Pancreas (tissue), 10 donors: ENCODE data around the gene SPARC. TPM values are rescaled to one million over a fixed set of nuclear protein-coding genes. Genes with fewer than 3 reads are reported as not detected.

Experiments used
- ATAC-seq, 4 donors: fragments of 200-7000 bp; cut with Tn5 transposase; one replicate each; pipeline versions ENCODE4 v1.8.0 to v1.9.1; 2020; ENCODE audit warnings: mild to moderate bottlenecking in 4 of 4, moderate library complexity in 4 of 4
- DNase-seq, 6 donors: peaks; one replicate each; pipeline ENCODE4 v3.0.0-alpha.2; 2020
- FAIRE-seq: peaks from 2 replicates; lab custom pipeline; 2012; peaks lifted over from hg19 to GRCh38; lab: Jason Lieb, UNC
- H3K27ac ChIP-seq, 4 donors: fragments of 200-600 bp; sonication (generic); 1 replicate in 3 of 4; 2 replicates in 1 of 4; pipeline versions ENCODE4 v1.5.0 to v1.8.0; 2020
- H3K27me3 ChIP-seq, 4 donors: fragments of 200-600 bp; one replicate each; pipeline ENCODE4 v1.8.0; 2021
- H3K36me3 ChIP-seq, 3 donors: fragments of 200-600 bp; sonication (generic) in 1 of 3; one replicate each; pipeline versions ENCODE4 v1.5.0 to v1.8.0; 2020 to 2021
- H3K4me1 ChIP-seq, 3 donors: fragments of 200-600 bp; one replicate each; pipeline ENCODE4 v1.8.0; 2021
- H3K4me3 ChIP-seq, 4 donors: fragments of 200-600 bp; sonication (generic) in 2 of 4; one replicate each; pipeline versions ENCODE4 v1.5.0 to v1.8.0; 2020 to 2021
- H3K9me3 ChIP-seq, 4 donors: fragments of 200-600 bp; one replicate each; pipeline ENCODE4 v1.8.0; 2021
- CTCF ChIP-seq, 4 donors: fragments of 200-600 bp; sonication (generic) in 3 of 4; IDR thresholded peaks; one replicate each; pipeline versions ENCODE4 v1.5.0 to v1.8.0; 2021; ENCODE audit warnings: antibody characterized with exemption in 4 of 4
- WGBS, 2 donors: extraction: QIAGEN DNeasy Blood & Tissue Kit; methylation state at CpG; one replicate each; pipeline ENCODE4 v1.1.7; 2013; 5-methylcytosine and 5-hydroxymethylcytosine counted together
- intact Hi-C, 3 donors: fragments of 100-400 bp; cut with DNase I; formaldehyde crosslinking; loops; one replicate each; pipeline versions ENCODE4 v1.11.1 to v1.14.2; 2022
- polyA plus RNA-seq, 2 donors: library from polyadenylated mRNA; stranded (reverse); fragments of 200-250 nt; gene quantifications; one replicate each; pipeline ENCODE4 v1.2.3, GENCODE V29; 2013
- total RNA-seq, 6 donors: library from RNA; stranded (reverse); fragmentation: NEBNext Ultra II Directional in 4 of 6; extraction: Animal tissue kit (Norgen Biotek cat#: 25700) in 4 of 6; gene quantifications; one replicate each; pipeline versions ENCODE4 v1.2.1 to v1.2.4, GENCODE V29; 2021 to 2023
- donor health status: healthy with polysubstance abuse.
- donor health status: DM: no; HTN: no; CAD: no; lungs with moderate emphysema.
- donor health status: DM: no; HTN: no; CAD: no.
- donor health status: control.
- donor health status: control.
- donor health status: Bipolar disorder and iron deficiency.
- donor health status: DM: yes; HTN: yes; CAD: no.
- donor health status: DM: no; HTN: no; CAD: no.
- donor health status: DM: no; HTN: no; CAD: no.
- donor health status: DM: yes; HTN: yes; CAD: no.

The SPARC gene
- total and polyA plus RNA-seq, 8 donors: 27.2 to 608 (median 60.7) TPM

GRCh38 chr5:151647320-151647861, 39.3 kb downstream of the SPARC start:
- Histone ChIP-seq H3K4me3 (no peak overlapping the region), H3K4me1 (no peaks in the 10 kb centered on the region), H3K27me3 (no peaks in the 10 kb centered on the region), H3K9me3 (no peaks in the 10 kb centered on the region), H3K36me3 (no peaks in the 10 kb centered on the region), H3K27ac (no peak overlapping the region)
- ATAC-seq (peak in 1 of 4 donors; percentile 35), DNase-seq (no peak), FAIRE-seq (no peak)
- TF ChIP-seq CTCF (IDR thresholded peaks at IDR 0.05): no peak
- 64 to 80% methylated on average over 5 of the region's 5 CpGs for WGBS, 2 donors
- intact Hi-C loops: no loop called here

GRCh38 chr5:151646334-151646733, 40.4 kb downstream of the SPARC start:
- FAIRE-seq (no peak), ATAC-seq (no peak), DNase-seq (no peak)
- Histone ChIP-seq H3K4me3 (no peak overlapping the region), H3K27me3 (no peaks in the 10 kb centered on the region), H3K4me1 (no peaks in the 10 kb centered on the region), H3K9me3 (no peaks in the 10 kb centered on the region), H3K36me3 (no peaks in the 10 kb centered on the region), H3K27ac (no peak overlapping the region)
- intact Hi-C loops: no loop called here
- TF ChIP-seq CTCF (IDR thresholded peaks at IDR 0.05): no peak
- WGBS, 2 donors: 67 to 74% methylated on average over 5 of the region's 5 CpGs

DNA sequence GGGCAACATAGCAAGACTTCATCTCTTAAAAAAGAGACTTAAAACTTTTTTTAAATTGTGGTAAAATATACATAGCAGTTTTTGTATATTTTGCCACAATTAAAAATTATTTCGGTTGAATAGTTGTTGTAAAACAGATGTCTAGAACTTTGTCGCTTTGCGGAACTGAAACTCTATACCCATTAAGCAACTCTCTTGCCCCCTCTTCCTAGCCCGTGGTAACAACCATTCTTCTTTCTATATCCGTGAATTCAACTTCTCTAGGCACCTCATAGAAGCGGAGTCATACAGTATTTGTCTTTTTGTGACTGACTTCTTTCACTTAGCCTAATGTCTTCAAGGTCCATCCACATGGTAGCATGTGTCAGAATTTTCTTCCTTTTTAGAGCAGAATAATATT, 43.3 kb downstream of the SPARC start:
- intact Hi-C loops: no loop called here
- 82 to 90% methylated on average over 6 of the region's 6 CpGs for WGBS, 2 donors
- peak in 1 of 4 donors; percentile 28 for ATAC-seq

GRCh38 chr5:151642472-151643140, 44.1 kb downstream of the SPARC start:
- TF ChIP-seq CTCF (IDR thresholded peaks at IDR 0.05): no peak
- WGBS, 2 donors: 56 to 57% methylated on average over 3 of the region's 3 CpGs
- Histone ChIP-seq H3K27me3 (no peaks in the 10 kb centered on the region), H3K36me3 (no peaks in the 10 kb centered on the region), H3K27ac (no peak overlapping the region), H3K4me3 (no peak overlapping the region), H3K4me1 (no peaks in the 10 kb centered on the region), H3K9me3 (no peaks in the 10 kb centered on the region)
- ATAC-seq: no peak
- no peak for FAIRE-seq
- intact Hi-C loops: no loop called here
- no peak for DNase-seq

More for the DNA sequence above, 43.3 kb downstream of the SPARC start:
- H3K4me3 ChIP-seq: no peak overlapping the region
- no peaks in the 10 kb centered on the region for H3K4me1 ChIP-seq
- no peak overlapping the region for H3K27ac ChIP-seq
- H3K27me3 ChIP-seq: no peaks in the 10 kb centered on the region
- no peak for TF ChIP-seq CTCF (IDR thresholded peaks at IDR 0.05)
- H3K9me3 ChIP-seq: no peaks in the 10 kb centered on the region
- H3K36me3 ChIP-seq: no peaks in the 10 kb centered on the region
- DNase-seq (no peak), FAIRE-seq (no peak)

DNA sequence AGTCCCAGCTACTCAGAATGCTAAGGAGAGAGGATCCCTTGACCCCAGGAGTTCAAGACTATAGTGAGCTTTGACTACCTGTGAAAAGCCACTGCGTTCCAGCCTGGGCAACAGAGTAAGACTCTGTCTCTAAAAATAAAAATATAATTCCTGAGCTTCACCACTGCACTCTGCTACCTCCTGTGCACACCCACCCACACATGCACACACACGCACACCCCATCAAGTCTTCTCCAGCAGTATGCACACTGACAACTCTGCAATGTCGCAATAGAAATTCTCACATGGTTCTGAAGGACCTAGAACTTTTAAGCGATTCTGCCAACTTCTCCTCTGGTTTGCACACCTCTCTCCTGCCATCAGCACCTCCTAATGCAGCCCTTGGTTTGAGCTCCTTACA, 48.1 kb downstream of the SPARC start:
- FAIRE-seq: no peak

More for the DNA sequence above, 48.1 kb downstream of the SPARC start:
- WGBS, 2 donors: 77 to 78% methylated on average over 4 of the region's 4 CpGs
- DNase-seq (no peak), ATAC-seq (no peak)
- no peak overlapping the region for H3K27ac ChIP-seq
- H3K4me3 ChIP-seq: no peak overlapping the region
- TF ChIP-seq CTCF (IDR thresholded peaks at IDR 0.05): no peak
- H3K36me3 ChIP-seq: no peaks in the 10 kb centered on the region
- H3K9me3 ChIP-seq: no peaks in the 10 kb centered on the region
- no peaks in the 10 kb centered on the region for H3K4me1 ChIP-seq
- no peaks in the 10 kb centered on the region for H3K27me3 ChIP-seq
- intact Hi-C loops: no loop called here
